Tongue (tissue), 2 donors: Measurements from ENCODE around the gene PCDH9. TPM values are rescaled to one million over a fixed set of nuclear protein-coding genes. Genes with fewer than 3 reads are reported as not detected.

ENCODE experiments used
- DNase-seq: peaks from one replicate; pipeline ENCODE4 v3.0.0-alpha.2; 2015
- total RNA-seq: library from RNA; depleted of rRNA; stranded (reverse); fragments of >200 nt; gene quantifications from one replicate; pipeline ENCODE4 v1.2.3, GENCODE V29; 2014

The PCDH9 gene
- total RNA-seq, 1 donor from 2014 or later = 6.9 TPM

DNA sequence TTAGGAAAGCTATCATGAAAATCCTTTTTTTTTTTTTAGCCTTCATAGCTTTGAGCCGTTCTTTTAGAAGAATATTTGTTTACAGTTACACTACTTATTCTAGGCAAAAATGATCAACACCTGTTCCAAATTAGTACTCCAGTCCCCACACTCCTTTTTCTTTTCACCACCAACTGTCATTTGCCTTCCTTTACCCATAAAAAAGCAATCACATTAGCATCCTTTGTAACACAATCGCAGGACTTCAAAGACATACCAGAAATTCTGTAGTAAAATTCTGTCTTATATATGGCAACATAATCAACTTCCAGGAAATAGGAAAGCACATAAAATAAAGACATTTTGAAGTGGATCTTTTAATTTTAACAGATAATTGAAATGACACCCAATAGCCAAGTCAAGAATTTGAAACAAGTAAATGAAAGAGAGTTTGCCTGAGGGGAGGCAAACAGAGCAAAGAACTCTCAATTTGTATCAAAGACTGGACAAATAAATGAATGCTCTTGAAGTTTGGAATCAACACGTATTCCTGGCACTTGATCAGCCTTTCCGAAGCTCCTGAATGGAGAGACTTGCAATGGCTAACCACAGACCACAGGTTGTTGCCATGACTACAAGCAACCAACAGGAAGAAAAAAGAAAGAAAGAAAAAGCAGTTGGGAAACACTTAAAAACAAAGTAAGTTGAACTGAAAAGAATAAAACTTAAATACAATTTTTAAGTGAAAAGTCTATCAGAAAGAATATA lies 206.8 kb downstream of the PCDH9 start:
- DNase-seq = peak; percentile 39

DNA sequence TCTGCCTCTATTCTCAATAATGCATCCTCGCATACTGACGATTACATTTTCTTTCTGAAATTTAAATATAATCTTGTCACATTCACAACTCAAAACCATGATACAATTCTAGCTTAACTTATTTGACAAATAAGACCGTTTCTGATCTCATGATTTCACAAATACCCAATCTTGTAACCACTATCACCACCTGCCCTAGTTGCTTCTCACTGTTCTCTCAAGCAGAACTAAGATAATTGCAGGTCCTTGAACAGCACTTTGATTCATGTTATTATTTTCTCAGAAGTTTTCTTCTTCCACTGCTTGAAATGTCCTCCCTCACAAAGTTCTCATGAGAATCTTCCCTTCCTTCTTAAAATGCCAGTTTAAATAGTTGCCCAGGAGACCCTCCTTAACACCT lies 211.4 kb downstream of the PCDH9 start:
- no peak for DNase-seq

DNA sequence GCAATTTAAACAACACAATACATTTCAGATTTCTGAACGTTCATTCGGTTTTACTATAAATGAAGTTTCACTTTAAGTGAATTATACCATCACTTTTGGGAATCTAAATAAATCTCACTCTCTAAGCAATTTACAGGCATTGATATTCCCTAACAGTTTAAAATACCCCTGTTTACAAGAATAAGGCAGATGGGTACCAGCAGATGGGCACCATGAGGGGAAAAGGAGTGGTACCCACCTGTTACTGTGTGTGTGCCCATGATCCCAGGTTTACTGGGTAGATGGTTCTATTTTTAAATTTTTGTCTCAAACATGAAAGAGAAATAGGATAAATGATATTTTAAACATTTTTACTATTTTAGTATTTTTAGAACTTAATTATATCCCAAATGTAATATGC lies 212.9 kb downstream of the PCDH9 start:
- no peak for DNase-seq

DNA sequence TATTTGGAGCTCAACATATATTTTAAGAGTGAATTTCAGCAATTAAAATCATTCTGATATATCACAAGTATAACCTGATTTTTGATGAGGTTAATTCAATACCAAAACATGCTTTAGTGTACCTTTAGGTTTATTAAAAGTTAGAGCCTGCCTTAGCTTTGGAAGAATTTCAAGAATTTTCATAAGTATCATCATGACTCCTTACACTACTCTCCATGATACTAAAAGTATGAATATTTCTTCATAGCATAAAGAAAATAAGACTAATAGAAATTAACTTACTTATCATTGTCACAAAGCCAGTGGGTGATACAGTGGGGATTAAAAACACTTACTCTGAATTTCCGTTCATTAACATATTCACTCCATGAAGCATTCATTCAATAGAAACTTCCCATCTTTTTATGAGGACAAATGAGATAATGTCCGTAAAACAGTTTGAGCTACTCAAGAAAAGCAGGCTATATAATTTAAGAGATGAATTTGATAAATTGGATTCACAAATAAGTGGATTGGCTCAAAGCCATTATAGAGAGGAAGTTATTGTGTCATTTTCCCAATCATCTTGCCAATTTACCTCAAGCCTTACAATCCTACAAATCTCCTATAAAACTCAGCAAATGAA lies 214.0 kb downstream of the PCDH9 start:
- no peak for DNase-seq

DNA sequence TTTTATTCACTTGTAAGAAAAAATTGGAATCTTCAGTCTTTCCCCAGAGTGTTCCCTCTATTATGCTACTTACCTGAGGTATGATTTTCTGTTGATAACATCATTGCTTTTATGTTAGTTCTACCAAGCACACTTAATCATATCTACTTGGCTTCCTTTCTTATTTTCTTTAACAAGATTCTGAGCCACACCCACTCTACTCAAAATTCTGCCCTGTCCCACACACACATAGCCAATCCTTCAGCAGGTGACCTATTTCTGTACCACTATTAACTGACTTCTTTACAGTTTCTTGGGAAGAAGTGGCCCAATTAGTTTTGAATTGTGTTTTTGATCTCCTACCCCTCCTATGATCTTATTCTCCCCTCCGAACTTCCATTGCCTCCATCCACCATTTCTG lies 215.7 kb downstream of the PCDH9 start:
- DNase-seq = no peak

DNA sequence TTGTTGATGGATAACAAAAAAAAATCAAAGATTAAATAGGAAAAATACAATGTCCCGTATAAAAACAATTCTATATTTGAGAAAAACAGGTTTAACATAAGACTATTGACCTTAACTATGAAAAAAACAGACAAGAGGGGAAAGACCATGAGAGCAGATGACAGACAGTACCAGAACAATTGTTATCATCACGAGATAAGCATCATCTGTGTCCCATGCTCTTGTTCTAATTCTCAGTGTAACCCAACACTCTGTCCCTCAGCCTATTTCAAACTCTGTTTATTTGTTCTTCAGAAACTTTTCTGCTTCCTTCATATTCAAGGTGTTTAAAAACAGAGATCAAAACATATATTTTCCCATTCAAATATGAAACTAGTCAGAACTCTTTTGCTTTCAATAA lies 216.4 kb downstream of the PCDH9 start:
- no peak for DNase-seq

DNA sequence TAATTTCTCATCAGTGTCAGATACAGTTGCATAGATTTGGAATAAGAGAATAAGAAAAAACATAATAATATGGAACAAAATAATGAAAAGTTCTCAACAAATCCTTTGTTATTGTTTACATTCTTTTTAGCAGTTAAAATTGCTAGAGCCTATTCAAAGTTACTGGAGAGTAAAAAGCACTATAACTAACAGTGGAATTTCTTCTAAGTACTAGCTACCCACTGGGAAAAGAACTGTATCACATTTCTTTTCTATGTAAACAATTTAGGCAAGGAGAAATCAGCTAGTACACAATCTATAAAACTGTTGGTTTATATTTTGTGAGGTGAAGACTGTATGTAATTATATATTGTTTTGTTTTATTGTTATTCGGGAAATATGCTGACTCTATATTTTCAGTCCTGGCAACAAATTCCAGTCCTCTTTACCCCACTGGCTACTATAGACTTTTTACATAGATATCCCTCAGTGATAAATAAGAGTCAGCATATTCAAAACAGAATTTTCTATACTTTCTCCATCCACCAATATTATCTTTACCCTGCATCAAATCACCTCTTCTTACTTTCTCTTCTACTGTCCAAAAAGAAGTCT lies 222.0 kb downstream of the PCDH9 start:
- no peak for DNase-seq

DNA sequence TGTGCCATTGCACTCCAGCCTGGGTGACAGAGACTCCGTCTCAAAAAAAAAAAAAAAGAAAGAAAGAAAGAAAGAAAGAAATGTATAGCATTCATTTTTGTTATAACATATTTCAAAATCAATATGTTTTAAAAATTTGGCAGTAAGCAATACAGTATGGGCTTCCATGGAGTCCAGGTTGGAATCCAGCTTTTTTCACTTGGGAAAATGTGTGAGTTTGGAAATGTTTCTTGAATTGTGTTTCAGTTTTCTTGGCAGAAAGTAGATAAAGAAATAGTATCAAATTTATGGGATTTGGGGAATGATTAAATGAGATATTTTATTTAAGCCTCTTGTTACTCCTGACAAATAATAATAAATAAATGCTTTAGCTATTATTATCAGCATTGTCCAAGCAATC lies 225.6 kb downstream of the PCDH9 start:
- no peak for DNase-seq

DNA sequence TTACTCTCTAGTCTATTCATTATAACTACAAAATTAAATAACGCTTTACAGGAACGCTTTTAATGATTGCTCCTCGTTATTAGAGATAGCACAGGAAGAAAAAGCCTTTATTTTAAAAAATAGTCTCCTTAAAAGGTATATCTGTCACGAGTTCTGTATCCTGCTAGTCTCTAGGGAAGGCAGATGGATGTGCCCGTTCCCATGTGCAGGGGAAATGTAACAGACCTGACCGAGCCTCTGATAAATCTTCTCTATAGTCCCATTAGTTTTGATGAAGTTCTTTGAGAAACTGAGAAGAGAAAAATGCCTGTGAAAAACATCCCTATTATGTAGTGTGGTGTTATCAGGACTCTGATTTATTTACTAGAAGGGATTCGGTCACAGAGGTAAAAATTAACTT lies 226.4 kb downstream of the PCDH9 start:
- DNase-seq = no peak

DNA sequence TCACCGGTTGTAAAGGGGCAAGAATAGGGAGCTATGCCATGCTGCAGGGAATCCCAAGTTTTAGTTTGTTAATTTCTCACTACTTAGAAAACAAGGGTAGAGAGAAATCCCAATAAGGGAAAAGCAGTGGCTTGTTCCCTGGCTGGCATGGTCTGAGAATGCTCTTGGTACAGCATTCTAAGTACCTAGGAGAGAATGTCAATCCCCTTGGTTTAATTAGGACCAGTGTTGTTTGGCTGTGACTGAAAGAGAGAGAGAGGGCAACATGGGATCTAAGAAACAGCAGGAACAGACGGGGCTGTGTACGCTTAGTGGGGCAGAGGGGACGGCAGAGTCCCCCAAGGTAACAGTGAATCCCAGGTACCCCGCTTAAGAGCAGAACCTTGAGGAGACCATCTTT lies 228.8 kb downstream of the PCDH9 start:
- no peak for DNase-seq

DNA sequence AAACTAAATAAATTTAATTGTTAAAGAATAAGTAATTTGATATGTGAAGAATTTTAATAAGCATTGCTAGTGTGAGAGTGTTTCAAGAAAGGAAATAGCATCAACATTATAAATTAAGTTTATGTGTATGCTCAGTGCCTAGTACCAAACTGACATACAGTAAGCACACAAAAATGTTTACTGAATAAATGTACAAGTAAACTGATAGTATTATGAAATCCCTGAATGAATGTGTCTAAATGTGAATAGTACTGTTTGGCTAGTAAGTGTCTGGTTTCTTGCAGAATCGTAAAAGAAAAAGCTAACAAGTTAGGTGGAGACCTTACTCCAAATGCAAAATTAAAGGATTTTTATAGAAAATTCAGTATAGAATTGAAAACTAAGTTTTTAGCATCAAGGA lies 233.6 kb downstream of the PCDH9 start:
- no peak for DNase-seq

DNA sequence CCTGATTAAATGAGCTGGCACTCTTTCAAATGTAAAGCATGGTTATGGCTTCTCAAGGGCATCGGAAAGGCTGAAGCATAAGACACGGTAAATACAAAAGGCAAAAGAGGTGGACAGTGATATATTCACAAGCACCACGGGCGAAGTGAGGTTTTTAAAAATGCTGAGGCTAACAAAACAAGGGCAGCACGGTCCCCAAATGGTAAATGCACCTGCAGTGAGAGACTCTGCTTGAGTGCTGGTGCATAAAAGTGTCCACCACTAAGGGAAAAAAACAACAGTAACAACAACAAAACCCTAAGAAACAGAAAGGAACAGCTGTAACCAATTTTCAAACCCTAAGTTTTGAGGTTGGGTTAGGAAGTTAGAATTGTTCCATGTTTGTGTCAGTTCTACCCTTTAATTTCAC lies 234.9 kb downstream of the PCDH9 start:
- DNase-seq = no peak

DNA sequence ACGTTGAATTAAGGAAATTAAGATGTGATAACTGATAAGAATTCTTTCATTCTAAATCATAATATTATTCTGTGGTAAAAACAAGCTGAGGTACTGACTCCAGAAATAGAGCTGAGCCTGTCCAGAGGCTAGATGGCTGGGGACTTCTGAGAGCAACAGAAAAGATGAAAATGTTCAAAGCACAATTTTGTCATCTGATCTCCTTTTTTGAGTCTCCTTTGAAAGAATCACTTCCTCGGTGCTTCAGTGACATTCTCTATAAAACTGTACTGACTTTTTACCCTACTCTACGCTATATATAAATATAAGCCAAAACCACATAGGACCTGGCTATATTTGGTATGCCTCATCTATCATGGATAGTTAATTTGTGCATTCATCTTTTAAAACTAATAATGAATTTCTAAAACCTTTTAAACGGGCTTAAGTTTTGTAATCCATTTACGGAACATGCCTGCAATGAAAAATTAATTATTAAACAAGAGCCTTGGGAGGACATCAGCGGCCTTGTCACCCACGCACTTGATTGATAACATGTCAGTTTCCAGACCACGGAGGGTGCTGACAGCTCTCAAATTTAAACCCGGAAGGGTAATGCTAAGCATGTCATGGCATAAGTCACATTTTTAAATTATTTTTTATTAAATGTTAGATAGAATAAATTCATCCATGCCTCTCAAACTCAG lies 235.5 kb downstream of the PCDH9 start:
- no peak for DNase-seq

DNA sequence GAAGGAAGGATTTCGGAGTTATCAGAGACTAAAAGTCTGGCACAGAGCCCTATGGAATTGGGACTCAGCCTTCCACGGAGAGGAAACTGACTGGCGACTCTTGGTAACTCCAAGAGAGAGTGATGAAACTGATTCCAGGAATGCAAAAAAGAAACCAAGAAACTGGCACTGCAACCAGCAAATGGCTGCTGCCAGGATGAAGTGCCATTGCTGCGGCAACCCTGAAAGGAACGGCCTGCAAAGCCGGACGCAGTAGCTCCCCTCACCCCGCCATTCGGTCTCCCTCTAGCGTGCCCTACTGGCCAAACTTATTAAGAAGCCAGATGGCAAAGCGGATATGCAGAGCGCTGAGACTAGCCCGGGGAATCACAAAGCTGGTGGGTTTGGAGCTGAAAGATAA lies 236.0 kb downstream of the PCDH9 start:
- peak; percentile 71 for DNase-seq

DNA sequence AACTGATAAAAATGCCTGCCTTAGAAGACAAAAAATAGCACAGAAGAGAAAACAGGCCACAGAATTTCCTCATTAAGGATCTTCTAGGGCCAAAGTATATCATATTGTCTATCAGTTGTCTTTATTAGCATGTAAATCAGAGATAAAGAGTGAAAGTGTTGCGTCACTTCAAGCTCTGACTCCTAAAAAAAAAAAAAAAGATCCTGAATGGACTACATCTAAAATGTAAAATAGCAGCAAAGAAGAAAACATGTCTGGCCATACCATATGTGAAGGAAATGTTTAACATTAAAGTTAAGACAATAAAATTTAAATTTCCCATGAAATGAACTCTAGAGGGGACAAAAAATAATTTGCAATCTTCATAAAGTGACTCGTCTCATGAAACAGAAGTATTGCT lies 237.4 kb downstream of the PCDH9 start:
- DNase-seq = no peak

DNA sequence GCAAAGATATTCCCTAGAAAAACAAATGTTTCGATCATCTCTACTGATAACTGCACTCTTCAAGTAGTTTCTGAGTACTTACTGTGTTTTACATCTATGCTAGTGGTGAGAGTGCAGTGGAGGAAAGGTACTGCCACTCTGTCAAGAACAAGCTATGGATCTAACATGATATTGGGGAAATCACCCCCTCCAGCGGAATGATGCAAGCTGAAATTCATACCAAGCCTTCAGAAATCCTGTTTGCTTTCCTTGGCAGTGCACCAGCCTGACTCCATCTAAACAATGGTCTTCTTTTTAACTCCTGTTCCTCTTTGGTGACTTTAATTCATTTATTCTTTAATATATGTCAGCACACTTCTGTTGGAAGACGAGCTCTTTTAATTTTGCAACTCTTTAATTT lies 238.0 kb downstream of the PCDH9 start:
- DNase-seq = peak; percentile 17

DNA sequence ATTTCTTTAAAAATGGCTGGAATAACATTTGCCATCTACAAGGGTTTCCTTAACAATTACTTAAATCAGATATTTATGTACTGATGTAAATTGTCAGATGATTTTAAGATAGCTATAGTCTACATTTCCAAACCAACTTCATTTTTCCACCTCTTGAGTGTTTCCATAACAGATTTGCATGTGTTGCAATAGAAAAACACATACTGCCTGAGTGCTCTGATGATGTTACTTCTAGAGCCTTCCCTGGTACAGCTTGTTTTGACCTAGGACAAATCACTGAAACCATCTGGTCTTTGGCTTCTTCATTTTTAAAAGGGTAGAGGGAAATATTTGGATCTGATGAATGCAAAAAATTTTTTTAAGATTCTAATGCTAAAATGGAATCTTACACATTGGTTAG lies 245.9 kb downstream of the PCDH9 start:
- no peak for DNase-seq

DNA sequence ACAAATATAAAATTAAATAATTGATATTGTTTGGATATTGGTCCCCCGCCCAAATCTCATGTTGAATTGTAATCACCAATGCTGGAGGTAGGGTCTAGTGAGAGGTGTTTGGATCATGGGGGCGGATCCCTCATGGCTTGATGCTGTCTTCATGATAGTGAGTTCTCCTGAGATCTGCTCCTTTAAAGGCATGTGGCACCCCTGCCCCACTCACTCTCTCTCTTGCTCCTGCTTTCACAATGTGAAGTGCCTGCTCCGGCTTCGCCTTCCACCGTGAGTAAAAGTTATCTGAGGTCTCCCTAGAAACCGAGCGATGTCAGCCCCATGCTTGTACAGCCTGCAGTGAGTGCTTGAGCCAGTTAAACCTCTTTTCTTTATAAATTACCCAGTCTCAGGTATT lies 248.2 kb downstream of the PCDH9 start:
- DNase-seq = no peak

DNA sequence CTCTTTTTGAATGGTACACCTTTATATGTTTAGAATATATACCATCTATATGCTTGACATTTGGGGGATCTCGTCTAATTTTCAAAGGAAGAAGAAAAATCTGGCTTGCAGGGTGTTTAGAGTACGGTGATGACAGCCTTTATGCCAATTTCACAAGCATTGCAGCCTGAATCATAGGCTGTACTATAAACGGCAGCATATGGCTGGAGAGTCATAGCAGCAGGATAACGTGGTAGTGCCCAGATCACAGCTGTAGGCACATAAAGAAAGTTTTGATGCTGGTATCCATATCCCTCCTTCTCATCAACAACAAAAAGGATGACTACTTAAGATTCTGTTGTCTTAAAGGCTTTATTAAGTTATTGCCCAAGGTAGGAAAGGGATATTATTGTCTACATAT lies 253.0 kb downstream of the PCDH9 start:
- DNase-seq = no peak

DNA sequence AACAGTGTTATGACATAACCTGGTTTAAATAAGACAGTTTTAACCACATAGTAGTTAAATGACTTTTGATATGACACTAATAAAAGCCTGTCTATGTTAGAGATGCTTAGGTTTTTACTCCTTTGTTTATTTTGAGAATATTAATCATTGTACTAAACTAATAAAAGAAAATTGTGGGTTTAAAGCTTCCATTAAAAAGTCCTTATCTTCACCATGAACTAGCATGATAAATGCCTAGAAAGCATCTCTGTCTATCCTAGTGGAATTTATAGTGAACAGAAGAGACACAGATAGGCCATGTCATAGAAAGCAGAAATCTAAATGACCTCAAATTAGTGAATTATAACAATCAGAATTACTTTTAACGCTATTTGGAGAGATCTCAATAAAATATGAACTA lies 255.2 kb downstream of the PCDH9 start:
- DNase-seq = no peak

DNA sequence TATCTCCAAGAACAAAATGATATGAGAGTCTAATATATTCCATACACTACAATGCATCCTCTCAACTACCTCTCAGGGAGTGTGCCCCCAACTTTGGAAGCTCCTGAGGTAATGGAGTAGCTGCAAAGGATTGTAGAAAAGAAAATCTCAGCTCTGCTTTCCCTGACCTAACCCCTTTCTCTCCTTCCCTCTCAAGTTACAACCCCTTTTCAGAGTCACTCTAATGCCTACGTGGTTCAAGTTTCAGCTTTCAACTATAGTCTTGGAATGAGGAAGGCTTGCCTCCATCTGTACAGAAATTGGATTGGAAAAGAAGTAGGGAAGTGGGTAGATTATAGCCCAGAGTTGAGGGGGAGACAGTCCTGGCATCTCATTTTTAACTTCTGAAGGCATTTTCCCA lies 256.0 kb downstream of the PCDH9 start:
- no peak for DNase-seq

DNA sequence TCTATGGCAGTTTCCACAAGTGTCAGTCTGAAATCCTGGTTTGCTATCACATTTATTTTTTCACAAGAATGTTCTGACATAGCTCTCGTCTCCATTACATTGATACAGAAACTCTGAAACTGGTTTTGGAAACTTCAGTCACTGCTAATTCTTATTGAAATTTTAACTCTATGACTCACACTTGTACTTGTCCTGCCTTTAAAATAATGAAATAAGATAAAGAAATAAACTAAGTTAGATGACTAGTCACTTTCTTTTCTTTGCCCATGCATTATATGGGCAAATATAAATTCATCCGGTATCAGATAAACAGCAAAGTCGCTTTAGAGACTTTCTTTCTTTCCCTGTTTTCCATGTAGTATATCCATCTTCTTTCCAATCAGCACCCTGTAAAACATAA lies 257.5 kb downstream of the PCDH9 start:
- no peak for DNase-seq

DNA sequence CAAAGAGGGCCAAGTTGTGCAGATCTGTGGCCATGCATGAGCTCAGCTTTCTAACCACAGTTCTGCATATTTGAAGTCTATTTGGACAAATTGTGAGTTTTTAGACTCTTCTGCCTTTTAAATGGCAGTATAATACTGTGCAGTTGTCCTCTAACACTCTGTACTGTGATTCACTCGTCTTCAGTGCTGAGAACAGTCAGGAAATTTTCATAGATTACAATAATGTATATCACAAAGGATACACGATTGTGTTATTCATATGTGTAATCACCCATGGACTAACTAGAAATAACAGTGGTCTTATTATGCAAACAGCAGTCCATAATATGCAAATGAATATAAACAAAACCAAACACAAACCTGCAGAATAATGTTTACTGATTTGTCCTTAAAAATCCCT lies 259.1 kb downstream of the PCDH9 start:
- DNase-seq = no peak
